ENCODE measurements around the gene COX7A1.
"Not testable (repeated sequence)": the region's sequence is repeated elsewhere in the genome, so short reads cannot be mapped to it uniquely, and the experiment has no call there.

COX7A1 gene

GRCh38 chr19:36152352-36153091, at the start of gene COX7A1:
COX7A1 (minus strand) TSS chr19:36152447; CDS start chr19:36152407, 40 bp downstream.
- DNase-seq = no peak

GRCh38 chr19:36201684-36202083, 49.4 kb upstream of the COX7A1 start:
- no peak for DNase-seq

- DNase-seq = no peak
Observed at GRCh38 chr19:36198119-36198518, 45.9 kb upstream of the COX7A1 start.

GRCh38 chr19:36196249-36196648, 44.0 kb upstream of the COX7A1 start:
- no peak for DNase-seq

- DNase-seq = not testable (repeated sequence)
Observed at GRCh38 chr19:36186722-36187121, 34.5 kb upstream of the COX7A1 start.

GRCh38 chr19:36183245-36183628, 31.0 kb upstream of the COX7A1 start:
- no peak for DNase-seq

- DNase-seq = no peak
Observed at GRCh38 chr19:36182612-36183244, 30.5 kb upstream of the COX7A1 start.

- DNase-seq = not testable (repeated sequence)
Observed at GRCh38 chr19:36179077-36179476, 26.8 kb upstream of the COX7A1 start.

GRCh38 chr19:36173846-36174245, 21.6 kb upstream of the COX7A1 start:
- DNase-seq = not testable (repeated sequence)

- no peak for DNase-seq
Observed at GRCh38 chr19:36172852-36173251, 20.6 kb upstream of the COX7A1 start.

GRCh38 chr19:36169084-36169760, 17.0 kb upstream of the COX7A1 start:
- DNase-seq = no peak

GRCh38 chr19:36163813-36164212, 11.6 kb upstream of the COX7A1 start:
- DNase-seq = no peak

- DNase-seq = no peak
Observed at GRCh38 chr19:36160821-36161596, 8.8 kb upstream of the COX7A1 start.

GRCh38 chr19:36153126-36153525, 879 bp upstream of the COX7A1 start:
- no peak for DNase-seq

- DNase-seq = no peak
Observed at GRCh38 chr19:36152019-36152351, 262 bp downstream of the COX7A1 start.

- no peak for DNase-seq
Observed at GRCh38 chr19:36151144-36152018, 866 bp downstream of the COX7A1 start.

- DNase-seq = no peak
Observed at GRCh38 chr19:36150586-36150985, 1.7 kb downstream of the COX7A1 start.

- no peak for DNase-seq
Observed at GRCh38 chr19:36149673-36150406, 2.4 kb downstream of the COX7A1 start.

- no peak for DNase-seq
Observed at GRCh38 chr19:36144624-36145023, 7.6 kb downstream of the COX7A1 start.

GRCh38 chr19:36142496-36142895, 9.8 kb downstream of the COX7A1 start:
- DNase-seq = no peak

GRCh38 chr19:36142046-36142445, 10.2 kb downstream of the COX7A1 start:
- DNase-seq = no peak

All from CD4-positive, alpha-beta T cell treated with Interferon alpha-2 for 1 hour (primary cell).